Stimulated activated CD8-positive, alpha-beta memory T cell treated with anti-CD3 and anti-CD28 coated beads, Interleukin-15, amount 100 ng/mL, for 48 hours (primary cell): ENCODE results near the gene BTK.

Experiments
- DNase-seq, 2 donors: peaks; one replicate each; pipeline ENCODE4 v3.0.0-alpha.2; 2020; ENCODE audit warnings: low read depth in 2 of 2

The BTK gene

GRCh38 chrX:101393530-101394305, 7.7 kb upstream of the BTK start:
- DNase-seq: no peak

- no peak for DNase-seq
These were observed 5.8 kb upstream of the BTK start for GRCh38 chrX:101391831-101392230.

GRCh38 chrX:101390664-101391525, 4.9 kb upstream of the BTK start, which contains the start of gene RPL36A:
RPL36A (plus strand) TSS chrX:101391011; CDS start chrX:101391044, 33 bp downstream.
- DNase-seq: peak; percentile 76 to 79

GRCh38 chrX:101388604-101389003, 2.6 kb upstream of the BTK start:
- no peak for DNase-seq

GRCh38 chrX:101386542-101386885, 523 bp upstream of the BTK start:
- DNase-seq: no peak

GRCh38 chrX:101385026-101385684, 836 bp downstream of the BTK start:
- no peak for DNase-seq

- no peak for DNase-seq
These were observed 2.2 kb downstream of the BTK start for GRCh38 chrX:101383679-101384205.

- DNase-seq: no peak
These were observed 8.4 kb downstream of the BTK start for GRCh38 chrX:101377547-101377946.

- DNase-seq: no peak
These were observed 15.0 kb downstream of the BTK start for GRCh38 chrX:101370888-101371504.

- no peak for DNase-seq
These were observed 16.3 kb downstream of the BTK start for GRCh38 chrX:101369687-101370086.

- no peak for DNase-seq
These were observed 17.2 kb downstream of the BTK start for GRCh38 chrX:101368800-101369199.

- no peak for DNase-seq
These were observed 20.6 kb downstream of the BTK start for GRCh38 chrX:101365301-101365795.

GRCh38 chrX:101362757-101363156, 23.2 kb downstream of the BTK start:
- DNase-seq: no peak

- no peak for DNase-seq
These were observed 23.9 kb downstream of the BTK start for GRCh38 chrX:101362116-101362515.

- DNase-seq: no peak
These were observed 25.6 kb downstream of the BTK start for GRCh38 chrX:101360390-101360789.

- DNase-seq: no peak
These were observed 26.0 kb downstream of the BTK start for GRCh38 chrX:101359966-101360365.

GRCh38 chrX:101357166-101357795, 28.7 kb downstream of the BTK start:
- no peak for DNase-seq

- no peak for DNase-seq
These were observed 36.8 kb downstream of the BTK start for GRCh38 chrX:101349193-101349562.

GRCh38 chrX:101348452-101349192, 37.4 kb downstream of the BTK start, which contains the start of gene TIMM8A:
TIMM8A (minus strand) TSS chrX:101348742; CDS start chrX:101348664, 78 bp downstream.
- peak; percentile 66 to 69 for DNase-seq

GRCh38 chrX:101347859-101348451, 38.0 kb downstream of the BTK start:
- DNase-seq: no peak
